CD4-positive, CD25-positive, alpha-beta regulatory T cell (primary cell): ENCODE results near the gene HSPA12A. TPM values are rescaled to one million over a fixed set of nuclear protein-coding genes. Genes with fewer than 3 reads are reported as not detected.

ENCODE experiments used
- ATAC-seq, 2 donors: fragments of 150-1000 bp; cut with Tn5 transposase; one replicate each; pipeline ENCODE4 v1.10.0; 2021; ENCODE audit warnings: low read depth in 2 of 2, moderate number of reproducible peaks in 2 of 2, moderate library complexity in 1 of 2
- DNase-seq, 3 donors: peaks; one replicate each; pipeline versions ENCODE4 v3.0.0 to v3.0.0-alpha.2; 2012 to 2022; ENCODE audit warnings: mixed read lengths in 1 of 3
- H3K27ac ChIP-seq: one replicate; pipeline ENCODE4 v1.7.0; 2013; ENCODE audit warnings: mild to moderate bottlenecking, low read length; ENCODE audit not compliant: insufficient read depth, poor library complexity, severe bottlenecking
- H3K27me3 ChIP-seq: one replicate; pipeline ENCODE4 v1.7.0; 2013; ENCODE audit warnings: low read length; ENCODE audit not compliant: control insufficient read depth, insufficient read depth
- H3K36me3 ChIP-seq: one replicate; pipeline ENCODE4 v1.7.0; 2013; ENCODE audit warnings: mild to moderate bottlenecking, low read length, moderate library complexity; ENCODE audit not compliant: control insufficient read depth, insufficient read depth
- H3K4me1 ChIP-seq: 2 replicates; pipeline ENCODE4 v1.7.0; 2013; ENCODE audit warnings: mild to moderate bottlenecking, low read length; ENCODE audit not compliant: insufficient read depth, control insufficient read depth, poor library complexity, severe bottlenecking
- H3K4me3 ChIP-seq: one replicate; pipeline ENCODE4 v1.7.0; 2013; ENCODE audit warnings: low read depth, mild to moderate bottlenecking, low read length, moderate library complexity
- H3K9me3 ChIP-seq, 2 experiments: 1 replicate in 1 of 2; 2 replicates in 1 of 2; pipeline ENCODE4 v1.7.0; 2013; ENCODE audit warnings: low read length in 2 of 2, mild to moderate bottlenecking in 1 of 2, moderate library complexity in 1 of 2; ENCODE audit not compliant: control insufficient read depth in 2 of 2
- H3K27ac Mint-ChIP-seq, 3 donors: one replicate each; pipeline ENCODE4 v1.8.0; 2020 to 2022; ENCODE audit warnings: mild to moderate bottlenecking in 3 of 3, mixed read lengths in 3 of 3, moderate library complexity in 2 of 3
- H3K27me3 Mint-ChIP-seq: one replicate; pipeline ENCODE4 v1.8.0; 2022; ENCODE audit warnings: mild to moderate bottlenecking, mixed read lengths
- H3K36me3 Mint-ChIP-seq: one replicate; pipeline ENCODE4 v1.8.0; 2020; ENCODE audit warnings: mixed read lengths
- H3K4me1 Mint-ChIP-seq, 4 donors: one replicate each; pipeline ENCODE4 v1.8.0; 2020 to 2022; ENCODE audit warnings: mixed read lengths in 4 of 4, mild to moderate bottlenecking in 1 of 4
- H3K4me3 Mint-ChIP-seq, 4 donors: one replicate each; pipeline ENCODE4 v1.8.0; 2020 to 2022; ENCODE audit warnings: mild to moderate bottlenecking in 4 of 4, mixed read lengths in 4 of 4, moderate library complexity in 3 of 4
- H3K9me3 Mint-ChIP-seq, 7 donors: one replicate each; pipeline ENCODE4 v1.8.0; 2020 to 2022; ENCODE audit warnings: mixed read lengths in 7 of 7, mild to moderate bottlenecking in 3 of 7, moderate library complexity in 2 of 7
- polyA plus RNA-seq, 4 donors: library from polyadenylated mRNA; unstranded; fragments of 300-500 nt; fragmentation: Illumina TruSeq; gene quantifications; one replicate each; pipeline ENCODE4 v1.2.3, GENCODE V29; 2021
- total RNA-seq: library from RNA; stranded (reverse); gene quantifications from one replicate; pipeline ENCODE4 v1.2.3, GENCODE V29; 2022

HSPA12A gene
- total and polyA plus RNA-seq, 5 donors from 2014 or later: 0.72 to 2.1 (median 0.81) TPM

DNA sequence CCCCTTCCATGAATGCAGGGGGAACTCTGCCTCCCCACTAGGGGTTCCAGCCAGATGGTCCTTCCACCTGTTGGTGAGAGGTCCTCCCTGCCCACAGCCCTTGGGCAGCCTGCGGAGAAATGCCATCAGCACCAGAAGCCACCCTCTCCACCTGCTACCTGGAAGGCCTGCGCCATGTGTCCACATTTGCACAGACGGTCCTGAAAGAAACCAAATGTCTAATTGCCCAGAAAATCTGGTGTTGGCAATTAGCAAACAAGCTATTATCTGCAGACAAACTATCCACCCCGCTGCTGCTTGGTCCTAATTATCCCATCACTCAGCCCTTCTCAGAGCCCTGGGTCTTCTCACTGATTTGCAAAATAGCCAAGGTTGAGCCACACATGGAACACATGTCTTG, 32.3 kb downstream of the HSPA12A start:
- Histone ChIP-seq H3K4me3 (no peak overlapping the region), H3K9me3 (no peaks in the 10 kb centered on the region), H3K36me3 (no peaks in the 10 kb centered on the region), H3K4me1 (no peaks in the 10 kb centered on the region), H3K27ac (no peak overlapping the region), H3K27me3 (peaks cover 3% of the 10 kb centered on the region)
- Mint-ChIP-seq H3K27me3 (peaks cover 4% of the 10 kb centered on the region), H3K4me3 (no peak overlapping the region), H3K4me1 (no peaks in the 10 kb centered on the region), H3K9me3 (peaks cover 0 to 4% (median 0%) of the 10 kb centered on the region in 7 donors), H3K27ac (no peak overlapping the region), H3K36me3 (no peaks in the 10 kb centered on the region)
- DNase-seq (no peak), ATAC-seq (no peak)

DNA sequence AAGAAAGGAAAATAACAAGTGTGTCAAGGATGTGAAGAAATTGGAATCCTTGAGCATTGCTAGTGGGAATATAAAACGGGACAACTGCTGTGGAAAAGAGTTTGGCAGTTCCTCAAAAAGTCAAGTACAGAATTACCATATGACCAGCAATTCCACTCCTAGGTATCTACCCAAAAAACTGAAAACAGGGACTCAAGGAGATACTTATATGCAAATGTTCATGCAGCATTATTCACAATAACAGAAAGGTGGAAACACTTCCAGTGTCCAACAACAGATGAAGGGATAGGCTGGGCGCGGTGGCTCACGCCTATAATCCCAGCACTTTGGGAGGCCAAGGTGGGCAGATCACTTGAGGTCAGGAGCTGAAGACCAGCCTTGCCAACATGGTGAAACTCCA, 33.5 kb downstream of the HSPA12A start:
- Mint-ChIP-seq H3K27ac (no peak overlapping the region), H3K36me3 (no peaks in the 10 kb centered on the region), H3K27me3 (peaks cover 4% of the 10 kb centered on the region), H3K4me1 (no peaks in the 10 kb centered on the region), H3K9me3 (no peaks in the 10 kb centered on the region), H3K4me3 (no peak overlapping the region)
- no peak overlapping the region for H3K4me3 ChIP-seq
- H3K9me3 ChIP-seq: no peaks in the 10 kb centered on the region
- H3K27ac ChIP-seq: no peak overlapping the region
- peaks cover 3% of the 10 kb centered on the region for H3K27me3 ChIP-seq
- H3K36me3 ChIP-seq: no peaks in the 10 kb centered on the region
- ATAC-seq (no peak), DNase-seq (no peak)
- no peaks in the 10 kb centered on the region for H3K4me1 ChIP-seq

DNA sequence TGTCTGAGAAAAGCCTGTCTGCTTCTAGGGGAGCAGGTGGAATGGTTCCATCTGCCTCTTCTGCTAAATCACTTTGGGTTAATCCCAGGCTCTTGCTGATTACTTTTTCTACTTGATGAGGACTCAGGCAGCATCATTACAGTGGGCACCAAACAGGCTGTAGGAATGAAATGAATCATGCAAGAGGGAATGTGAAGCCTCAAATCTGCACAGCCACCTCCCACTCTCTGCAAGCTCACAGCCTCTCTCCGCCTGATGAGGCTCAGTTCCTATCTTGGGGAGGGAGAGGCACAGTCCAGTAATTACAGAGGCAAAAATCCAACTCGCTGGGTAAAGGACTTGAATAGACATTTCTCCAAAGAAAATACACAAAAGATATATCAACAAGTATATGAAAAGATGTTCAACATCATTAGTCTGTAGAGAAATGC, 34.0 kb downstream of the HSPA12A start:
- Mint-ChIP-seq H3K9me3 (no peaks in the 10 kb centered on the region), H3K4me3 (no peak overlapping the region), H3K27ac (peak overlapping the region in 1 of 3 donors; percentile 18), H3K36me3 (no peaks in the 10 kb centered on the region), H3K4me1 (no peaks in the 10 kb centered on the region), H3K27me3 (peaks cover 4% of the 10 kb centered on the region)
- H3K27me3 ChIP-seq: no peaks in the 10 kb centered on the region
- ATAC-seq: no peak
- H3K4me1 ChIP-seq: no peaks in the 10 kb centered on the region
- no peaks in the 10 kb centered on the region for H3K36me3 ChIP-seq
- no peak overlapping the region for H3K27ac ChIP-seq
- no peaks in the 10 kb centered on the region for H3K9me3 ChIP-seq
- H3K4me3 ChIP-seq: no peak overlapping the region
- DNase-seq: no peak

DNA sequence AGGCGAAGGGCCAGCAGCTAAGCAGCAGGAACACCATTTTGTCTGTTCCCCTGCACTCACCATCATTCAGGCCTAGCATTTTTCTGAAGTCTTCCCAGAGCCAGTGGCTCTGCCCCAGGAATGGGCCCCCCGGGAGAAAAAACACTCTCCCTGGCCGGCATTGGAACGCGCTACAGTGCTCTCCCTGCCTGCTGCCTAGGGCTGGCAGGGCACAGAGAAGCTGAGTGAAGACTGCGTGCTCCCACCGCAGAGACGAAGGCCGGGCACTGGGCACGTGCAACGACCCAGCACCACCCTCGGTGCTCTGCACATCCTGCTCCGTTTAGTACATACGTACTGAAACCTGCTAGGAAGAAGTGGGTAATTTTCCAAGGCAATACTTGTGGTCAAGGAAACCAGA, 34.4 kb downstream of the HSPA12A start:
- DNase-seq: no peak
- Mint-ChIP-seq H3K9me3 (no peaks in the 10 kb centered on the region), H3K4me3 (no peak overlapping the region), H3K27me3 (peaks cover 4% of the 10 kb centered on the region), H3K27ac (no peak overlapping the region), H3K36me3 (no peaks in the 10 kb centered on the region), H3K4me1 (no peaks in the 10 kb centered on the region)
- no peak for ATAC-seq
- Histone ChIP-seq H3K27ac (no peak overlapping the region), H3K27me3 (no peaks in the 10 kb centered on the region), H3K4me1 (no peaks in the 10 kb centered on the region), H3K9me3 (no peaks in the 10 kb centered on the region), H3K4me3 (no peak overlapping the region), H3K36me3 (no peaks in the 10 kb centered on the region)

DNA sequence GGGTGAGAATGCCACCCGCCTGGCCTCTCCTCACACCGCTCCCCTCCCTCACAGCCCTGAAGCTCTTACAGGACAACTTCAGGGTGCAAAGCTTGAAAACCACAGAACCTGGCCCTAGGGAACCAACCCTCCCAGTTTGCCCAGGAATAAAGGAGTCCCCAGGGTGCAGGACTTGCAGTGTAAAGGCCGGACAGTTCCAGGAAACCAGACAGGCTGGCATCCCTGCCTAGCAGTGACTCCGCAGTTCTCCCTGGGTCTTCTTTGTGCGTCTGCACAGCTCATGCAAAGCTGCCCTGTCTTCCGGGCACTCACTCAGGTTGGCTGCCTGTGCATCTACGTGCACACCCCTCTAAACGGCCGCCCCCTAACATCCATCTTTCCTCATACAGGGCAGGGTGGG, 36.1 kb downstream of the HSPA12A start:
- Mint-ChIP-seq H3K36me3 (no peaks in the 10 kb centered on the region), H3K27ac (no peak overlapping the region), H3K4me3 (no peak overlapping the region), H3K9me3 (no peaks in the 10 kb centered on the region), H3K27me3 (peaks cover 4% of the 10 kb centered on the region), H3K4me1 (no peaks in the 10 kb centered on the region)
- no peaks in the 10 kb centered on the region for H3K27me3 ChIP-seq
- H3K4me1 ChIP-seq: no peaks in the 10 kb centered on the region
- no peaks in the 10 kb centered on the region for H3K9me3 ChIP-seq
- H3K27ac ChIP-seq: no peak overlapping the region
- DNase-seq (no peak), ATAC-seq (no peak)
- H3K36me3 ChIP-seq: no peaks in the 10 kb centered on the region
- H3K4me3 ChIP-seq: no peak overlapping the region

DNA sequence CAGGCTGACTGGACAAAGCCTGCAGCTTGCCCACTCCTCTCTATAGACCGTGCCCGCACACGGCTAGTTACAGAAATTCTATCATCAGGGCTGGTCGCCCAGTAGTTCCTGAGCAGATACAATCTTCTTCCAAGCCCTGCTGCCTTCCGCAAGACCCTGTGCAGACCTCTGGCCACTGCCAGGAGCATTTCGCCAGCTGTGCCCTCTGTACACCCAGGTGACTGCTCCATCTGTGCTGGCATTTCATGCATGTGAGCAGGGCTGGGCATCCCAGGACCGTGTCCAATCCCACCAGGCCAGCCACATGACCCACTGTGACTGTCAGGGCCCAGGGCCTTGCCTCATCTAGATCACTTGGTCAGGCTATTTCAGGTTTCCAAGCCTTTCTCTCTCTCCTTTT, 36.9 kb downstream of the HSPA12A start:
- no peaks in the 10 kb centered on the region for H3K4me1 ChIP-seq
- H3K27me3 Mint-ChIP-seq: no peaks in the 10 kb centered on the region

DNA sequence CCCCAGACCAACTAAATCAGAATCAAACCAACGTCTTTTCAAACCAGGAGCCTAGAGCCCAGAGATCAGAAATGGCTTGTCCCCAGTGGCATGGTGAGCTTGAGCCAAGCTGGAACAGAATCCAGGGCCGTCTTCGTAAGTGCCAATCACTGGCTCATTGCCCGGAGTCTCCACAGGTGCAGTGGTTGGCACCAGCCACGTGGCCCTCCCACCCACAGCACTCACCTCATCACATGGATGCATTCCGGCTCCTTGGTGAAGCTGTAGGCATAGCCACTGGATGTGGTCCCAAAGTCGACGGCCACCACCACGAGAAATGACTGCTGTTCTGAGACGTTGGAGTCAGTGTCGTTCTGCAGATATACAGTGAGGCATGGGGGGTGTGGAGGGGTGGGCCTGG, 37.4 kb downstream of the HSPA12A start:
- H3K4me3 Mint-ChIP-seq: no peak overlapping the region
- Histone ChIP-seq H3K36me3 (no peaks in the 10 kb centered on the region), H3K9me3 (no peaks in the 10 kb centered on the region), H3K4me3 (no peak overlapping the region), H3K4me1 (no peaks in the 10 kb centered on the region), H3K27ac (no peak overlapping the region), H3K27me3 (no peaks in the 10 kb centered on the region)
- no peaks in the 10 kb centered on the region for H3K36me3 Mint-ChIP-seq
- H3K9me3 Mint-ChIP-seq: no peaks in the 10 kb centered on the region
- no peaks in the 10 kb centered on the region for H3K27me3 Mint-ChIP-seq
- H3K27ac Mint-ChIP-seq: no peak overlapping the region
- H3K4me1 Mint-ChIP-seq: no peaks in the 10 kb centered on the region
- DNase-seq (no peak), ATAC-seq (no peak)

More for the DNA sequence above, 36.9 kb downstream of the HSPA12A start:
- no peaks in the 10 kb centered on the region for H3K9me3 Mint-ChIP-seq
- no peaks in the 10 kb centered on the region for H3K36me3 Mint-ChIP-seq
- H3K27ac ChIP-seq: no peak overlapping the region
- no peaks in the 10 kb centered on the region for H3K36me3 ChIP-seq
- H3K4me3 ChIP-seq: no peak overlapping the region
- ATAC-seq (no peak), DNase-seq (no peak)
- no peaks in the 10 kb centered on the region for H3K27me3 ChIP-seq
- no peak overlapping the region for H3K4me3 Mint-ChIP-seq
- no peaks in the 10 kb centered on the region for H3K9me3 ChIP-seq
- H3K27ac Mint-ChIP-seq: no peak overlapping the region
- H3K4me1 Mint-ChIP-seq: no peaks in the 10 kb centered on the region

DNA sequence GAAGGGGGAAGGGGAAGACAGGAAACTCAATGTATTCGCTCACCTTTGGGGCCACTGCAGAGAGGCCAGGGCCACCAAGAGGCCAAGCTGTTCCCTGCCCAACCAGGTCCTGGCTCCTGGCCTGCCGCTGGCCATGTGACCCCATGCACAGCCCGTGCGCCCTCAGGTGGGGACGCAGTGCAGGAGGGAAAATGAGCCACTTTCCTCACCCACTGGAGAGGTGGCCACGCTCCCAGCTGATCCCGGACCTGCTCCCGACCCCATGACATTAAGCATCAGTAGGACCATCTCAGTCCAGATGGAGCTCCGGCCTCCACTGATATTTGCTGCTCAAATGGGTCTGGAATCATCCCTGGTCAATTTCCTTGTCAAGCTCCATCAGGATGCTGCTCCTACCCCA, 40.2 kb downstream of the HSPA12A start:
- H3K4me3 ChIP-seq: no peak overlapping the region
- H3K27ac ChIP-seq: no peak overlapping the region
- Mint-ChIP-seq H3K36me3 (no peaks in the 10 kb centered on the region), H3K9me3 (no peaks in the 10 kb centered on the region), H3K4me3 (no peak overlapping the region), H3K4me1 (no peaks in the 10 kb centered on the region), H3K27ac (no peak overlapping the region), H3K27me3 (no peaks in the 10 kb centered on the region)
- no peaks in the 10 kb centered on the region for H3K36me3 ChIP-seq
- no peaks in the 10 kb centered on the region for H3K27me3 ChIP-seq
- H3K4me1 ChIP-seq: no peaks in the 10 kb centered on the region
- no peaks in the 10 kb centered on the region for H3K9me3 ChIP-seq
- no peak for DNase-seq
- ATAC-seq: no peak
